Aorta (tissue), 5 donors: Measurements from ENCODE around the gene IFNB1. TPM values are rescaled to one million over a fixed set of nuclear protein-coding genes. Genes with fewer than 3 reads are reported as not detected.
A peak's percentile ranks its signal among the peaks of the same experiment; 100 is the strongest.

Source experiments
- ATAC-seq: fragments of 200-7000 bp; cut with Tn5 transposase; one replicate; pipeline ENCODE4 v1.9.1; 2022; ENCODE audit warnings: moderate library complexity; ENCODE audit not compliant: low FRiP score
- DNase-seq, 2 donors: peaks; one replicate each; pipeline ENCODE4 v3.0.0-alpha.2; 2020
- H3K27ac ChIP-seq, 2 donors: one replicate each; pipeline ENCODE4 v1.5.1; 2013; ENCODE audit warnings: low read length in 2 of 2, mild to moderate bottlenecking in 2 of 2, moderate library complexity in 2 of 2, control low read depth in 1 of 2, inconsistent platforms in 1 of 2, low read depth in 1 of 2
- H3K27me3 ChIP-seq, 2 donors: one replicate each; pipeline ENCODE4 v1.6.1; 2013; ENCODE audit warnings: control low read depth in 1 of 2, low read length in 1 of 2, mild to moderate bottlenecking in 1 of 2, moderate library complexity in 1 of 2; ENCODE audit not compliant: insufficient read depth in 2 of 2, control insufficient read depth in 1 of 2
- H3K36me3 ChIP-seq, 2 donors: one replicate each; pipeline ENCODE4 v1.6.1; 2013; ENCODE audit warnings: control low read depth in 1 of 2, low read length in 1 of 2, mild to moderate bottlenecking in 1 of 2; ENCODE audit not compliant: insufficient read depth in 2 of 2, control insufficient read depth in 1 of 2
- H3K4me1 ChIP-seq, 2 donors: one replicate each; pipeline ENCODE4 v1.6.1; 2013; ENCODE audit warnings: low read length in 2 of 2, control low read depth in 1 of 2, mild to moderate bottlenecking in 1 of 2, moderate library complexity in 1 of 2; ENCODE audit not compliant: insufficient read depth in 2 of 2, control insufficient read depth in 1 of 2
- H3K4me3 ChIP-seq, 2 donors: one replicate each; pipeline ENCODE4 v1.5.1; 2013; ENCODE audit warnings: low read length in 2 of 2, control low read depth in 1 of 2, mild to moderate bottlenecking in 1 of 2
- H3K9me3 ChIP-seq: one replicate; pipeline ENCODE4 v1.6.1; 2013; ENCODE audit warnings: mild to moderate bottlenecking, low read length; ENCODE audit not compliant: control insufficient read depth
- WGBS, 2 donors: extraction: QIAGEN DNeasy Blood & Tissue Kit; methylation state at CpG; one replicate each; pipeline ENCODE4 v1.1.7; 2013; 5-methylcytosine and 5-hydroxymethylcytosine counted together
- intact Hi-C, 2 donors: fragments of 100-400 bp; cut with DNase I; formaldehyde crosslinking; loops; one replicate each; pipeline versions ENCODE4 v1.14.2 to v1.15.0; 2022
- long read RNA-seq, 2 donors: library from polyadenylated mRNA; unstranded; transcript quantifications; one replicate each; pipeline ENCODE4 v2.0.0, GENCODE V29; 2020 to 2021
- polyA plus RNA-seq, 2 donors: library from polyadenylated mRNA; stranded (reverse); fragments of 200-250 nt; gene quantifications; one replicate each; pipeline ENCODE4 v1.2.3, GENCODE V29; 2013
- total RNA-seq, 2 donors: library from RNA; stranded (reverse); fragmentation: NEBNext Ultra II Directional; extraction: Animal tissue kit (Norgen Biotek cat#: 25700); gene quantifications; one replicate each; pipeline ENCODE4 v1.2.1, GENCODE V29; 2021
- donor health status: healthy with polysubstance abuse.
- donor health status: Bipolar disorder and iron deficiency.
- donor health status: DM: no; HTN: no; CAD: no.
- donor health status: DM: no; HTN: no; CAD: no.
- donor health status: DM: yes; HTN: yes; CAD: no.

The IFNB1 gene
- not detected for total RNA-seq
- not detected for polyA plus RNA-seq
- long read RNA-seq, donor 1: 0 reads
- long read RNA-seq, donor 2: 0 reads

- intact Hi-C loops: no loop called here
- H3K4me1 ChIP-seq: no peaks in the 10 kb centered on the region
- 93 to 95% methylated on average over 3 of the region's 3 CpGs for WGBS, 2 donors
- H3K9me3 ChIP-seq: no peaks in the 10 kb centered on the region
- no peaks in the 10 kb centered on the region for H3K36me3 ChIP-seq
- DNase-seq (no peak), ATAC-seq (no peak)
- H3K27me3 ChIP-seq: no peaks in the 10 kb centered on the region
- H3K27ac ChIP-seq: no peak within 1 kb of the TSS
- H3K4me3 ChIP-seq: no peak within 1 kb of the TSS
Measured at GRCh38 chr9:21077781-21078180, at the start of gene IFNB1. TSS of gene IFNB1 (minus strand) at chr9:21077942. CDS start at chr9:21077869, 73 bp downstream.

DNA sequence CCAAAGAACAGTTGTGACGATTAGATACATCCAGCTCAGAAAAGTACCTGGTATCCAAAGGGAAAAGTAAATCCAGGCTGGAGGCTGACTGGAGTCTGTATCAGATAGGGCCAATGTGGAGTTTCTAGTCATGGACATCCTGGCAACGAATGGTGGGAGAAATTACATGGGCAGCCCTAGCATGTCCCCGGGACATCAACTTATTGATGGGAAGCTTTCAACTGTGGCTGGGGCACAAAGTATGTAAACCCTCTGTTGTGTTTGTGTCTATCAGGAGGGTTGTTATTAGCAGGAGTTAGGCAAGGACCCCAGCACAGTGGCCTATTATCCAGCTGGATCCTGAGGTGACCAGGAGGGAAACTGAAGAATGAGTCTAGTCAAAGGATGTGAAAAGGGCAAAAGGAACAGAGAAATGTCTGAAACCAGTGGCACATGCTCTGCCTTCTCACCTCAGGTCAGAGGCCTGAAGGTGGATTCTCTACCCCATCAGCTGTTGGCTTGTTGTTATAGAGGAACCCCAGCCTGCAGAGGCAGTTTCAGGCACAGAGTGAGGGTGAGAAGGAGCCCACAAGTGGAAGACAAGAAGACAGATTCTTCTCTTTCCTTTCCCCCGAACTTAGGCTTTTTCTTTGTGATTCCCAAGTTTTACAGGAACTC lies 44.0 kb upstream of the IFNB1 start:
- intact Hi-C loops: no loop called here
- H3K27me3 ChIP-seq: no peaks in the 10 kb centered on the region
- DNase-seq (no peak), ATAC-seq (no peak)
- H3K4me1 ChIP-seq: no peaks in the 10 kb centered on the region
- 72 to 87% methylated on average over 4 of the region's 4 CpGs for WGBS, 2 donors
- H3K36me3 ChIP-seq: no peaks in the 10 kb centered on the region
- H3K9me3 ChIP-seq: no peaks in the 10 kb centered on the region
- no peak overlapping the region for H3K4me3 ChIP-seq
- H3K27ac ChIP-seq: no peak overlapping the region

DNA sequence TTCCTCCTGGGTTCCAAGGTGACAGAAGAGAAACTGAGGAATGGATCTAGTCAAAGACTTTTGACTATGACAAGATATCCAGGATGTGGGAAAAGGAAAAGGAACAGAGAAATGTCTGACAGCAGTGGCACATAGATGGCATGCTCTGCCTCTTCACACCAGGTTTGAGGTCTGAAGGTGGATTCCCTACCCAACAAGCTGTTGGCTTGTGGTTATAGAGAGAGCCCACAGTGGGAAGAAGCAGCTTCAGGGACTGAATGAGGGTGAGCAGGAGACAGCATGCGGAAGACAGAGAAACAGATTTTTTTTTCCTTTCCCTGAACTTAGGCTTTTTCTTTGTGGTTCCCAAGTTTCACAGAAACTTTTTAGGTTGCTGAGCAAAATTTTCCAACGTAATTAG lies 43.3 kb upstream of the IFNB1 start:
- H3K27me3 ChIP-seq: no peaks in the 10 kb centered on the region
- no peak overlapping the region for H3K4me3 ChIP-seq
- no peaks in the 10 kb centered on the region for H3K9me3 ChIP-seq
- WGBS, 2 donors: 94 to 95% methylated on average over 2 of the region's 2 CpGs
- H3K4me1 ChIP-seq: no peaks in the 10 kb centered on the region
- intact Hi-C loops: no loop called here
- no peaks in the 10 kb centered on the region for H3K36me3 ChIP-seq
- ATAC-seq (no peak), DNase-seq (no peak)
- H3K27ac ChIP-seq: no peak overlapping the region

- H3K9me3 ChIP-seq: no peaks in the 10 kb centered on the region
- H3K27ac ChIP-seq: no peak overlapping the region
- intact Hi-C loops: no loop called here
- DNase-seq: peak in 1 of 2 donors; percentile 54
- no peak for ATAC-seq
- no peaks in the 10 kb centered on the region for H3K36me3 ChIP-seq
- no peaks in the 10 kb centered on the region for H3K4me1 ChIP-seq
- WGBS, 2 donors: 77 to 82% methylated on average over 7 of the region's 7 CpGs
- H3K4me3 ChIP-seq: no peak overlapping the region
- H3K27me3 ChIP-seq: no peaks in the 10 kb centered on the region
Measured at GRCh38 chr9:21119093-21119770, 41.5 kb upstream of the IFNB1 start.

DNA sequence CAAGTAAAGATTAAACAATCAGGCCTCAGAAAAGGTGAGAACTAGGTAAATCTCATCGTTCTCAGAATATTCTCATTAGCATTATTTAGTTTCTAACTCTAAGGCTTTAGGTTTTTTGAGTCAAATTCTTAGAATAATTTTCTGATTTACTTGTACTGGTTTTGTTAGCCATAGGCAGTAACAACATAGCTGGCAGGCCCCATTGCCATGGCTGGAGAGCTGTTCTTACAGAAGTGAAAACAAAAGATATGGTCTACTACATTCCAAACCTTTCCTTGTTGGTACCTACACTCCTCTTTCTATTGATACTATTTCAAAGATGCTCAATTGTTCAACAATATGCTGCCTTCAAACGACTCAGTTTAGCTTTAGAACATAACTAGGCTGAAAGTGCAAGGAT lies 36.6 kb upstream of the IFNB1 start:
- Histone ChIP-seq H3K36me3 (no peaks in the 10 kb centered on the region), H3K9me3 (no peaks in the 10 kb centered on the region), H3K4me3 (no peak overlapping the region), H3K27ac (no peak overlapping the region), H3K27me3 (no peaks in the 10 kb centered on the region), H3K4me1 (no peaks in the 10 kb centered on the region)
- intact Hi-C loops: loop anchor here in 1 of 2 donors (5.0 kb wide), 4 partner anchors 172 to 1187 kb away; no protein-coding TSS in a partner anchor
- ATAC-seq (no peak), DNase-seq (no peak)
- WGBS, 2 donors: 72 to 76% methylated on average over 2 of the region's 2 CpGs

- no peak overlapping the region for H3K27ac ChIP-seq
Measured at GRCh38 chr9:21110708-21111576, 33.2 kb upstream of the IFNB1 start.

DNA sequence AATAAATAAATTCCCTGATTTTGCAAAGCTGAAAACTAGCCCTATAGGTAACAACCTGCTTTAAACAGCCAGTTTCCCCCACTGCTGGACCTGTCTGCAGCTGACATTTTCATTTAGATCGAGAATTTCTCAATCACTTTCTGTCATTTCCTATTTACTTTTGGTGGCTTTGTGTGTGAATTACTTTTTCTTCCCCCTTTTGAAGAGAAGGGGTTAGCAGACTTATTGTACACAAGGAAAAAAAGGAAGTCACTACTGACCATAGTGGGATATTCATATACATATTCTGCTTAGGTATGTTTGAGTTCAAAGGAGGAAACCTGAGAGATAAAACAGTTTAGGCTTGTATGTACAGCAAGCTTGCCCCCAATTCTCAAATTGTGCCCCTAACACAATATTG lies 27.0 kb upstream of the IFNB1 start:
- intact Hi-C loops: loop anchor here in 1 of 2 donors (5.0 kb wide), 1 partner anchor 482 kb away; the partner anchor contains the start of gene MLLT3
- Histone ChIP-seq H3K36me3 (no peaks in the 10 kb centered on the region), H3K27me3 (no peaks in the 10 kb centered on the region), H3K27ac (no peak overlapping the region), H3K4me3 (no peak overlapping the region), H3K9me3 (no peaks in the 10 kb centered on the region), H3K4me1 (peaks cover 0 to 2% of the 10 kb centered on the region in 2 donors)
- WGBS, 2 donors: 75 to 76% methylated on average over 1 of the region's 1 CpG
- DNase-seq: no peak
- ATAC-seq: no peak

More at GRCh38 chr9:21110708-21111576, 33.2 kb upstream of the IFNB1 start:
- Histone ChIP-seq H3K27me3 (no peaks in the 10 kb centered on the region), H3K4me1 (no peaks in the 10 kb centered on the region), H3K9me3 (no peaks in the 10 kb centered on the region), H3K36me3 (no peaks in the 10 kb centered on the region), H3K4me3 (no peak overlapping the region)
- no peak for DNase-seq
- intact Hi-C loops: loop anchor here (2.0 to 5.0 kb wide), 5 partner anchors 169 to 1184 kb away; no protein-coding TSS in a partner anchor
- 24 to 25% methylated on average over 4 of the region's 4 CpGs for WGBS, 2 donors
- ATAC-seq: peak; percentile 83

GRCh38 chr9:21102305-21102704 lies 24.6 kb upstream of the IFNB1 start:
- DNase-seq (no peak), ATAC-seq (no peak)
- no peak overlapping the region for H3K4me3 ChIP-seq
- 96 to 97% methylated on average over 1 of the region's 1 CpG for WGBS, 2 donors
- intact Hi-C loops: no loop called here
- no peaks in the 10 kb centered on the region for H3K36me3 ChIP-seq
- H3K27ac ChIP-seq: no peak overlapping the region
- H3K4me1 ChIP-seq: peaks cover 0 to 2% of the 10 kb centered on the region in 2 donors
- H3K27me3 ChIP-seq: no peaks in the 10 kb centered on the region
- H3K9me3 ChIP-seq: no peaks in the 10 kb centered on the region
